ENCODE measurements around the gene MAST4. TPM values are rescaled to one million over a fixed set of nuclear protein-coding genes. Genes with fewer than 3 reads are reported as not detected.

MAST4 gene
- polyA plus RNA-seq, 2 of the 4 experiments (the other 2 are of a cell fraction), result 1.2 to 5.8 TPM

DNA sequence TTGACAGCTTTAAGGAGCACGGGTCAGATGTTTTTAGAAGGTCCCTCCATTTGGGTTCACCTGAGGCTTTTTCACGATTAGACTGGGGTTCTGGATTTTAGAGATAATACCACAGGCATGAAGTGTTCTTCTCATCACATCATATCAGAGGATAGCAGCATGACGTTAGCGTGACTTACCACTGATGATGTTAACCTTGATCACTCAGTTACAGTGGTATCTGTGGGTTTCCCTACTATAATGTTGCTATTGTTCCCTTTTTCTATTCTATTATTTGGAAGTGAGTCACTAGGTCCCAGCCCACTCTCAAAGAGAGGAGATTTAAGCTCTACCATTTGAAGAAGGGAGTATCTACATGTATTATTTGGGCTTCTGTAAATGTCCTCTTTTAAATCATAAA, 300.0 kb downstream of the MAST4 start:
- no peak for FAIRE-seq
- H3K27ac ChIP-seq, result no peak overlapping the region
- H3K4me1 ChIP-seq, result peaks cover 15% of the 10 kb centered on the region
- no peak for ATAC-seq
- ChIA-PET CTCF (no interaction called here), POLR2A (no interaction called here)
- no peak for DNase-seq (ENCODE audit: low read depth in 1 of 2, low spot score in 1 of 2)
- H3K9me3 ChIP-seq, result no peaks in the 10 kb centered on the region
- TF ChIP-seq ZSCAN20 (CRISPR knock-in tag; IDR thresholded peaks at IDR 0.05) (no peak), EHMT2 (IDR thresholded peaks at IDR 0.05; ENCODE audit: low read depth) (no peak), HOXB5 (CRISPR knock-in tag; IDR thresholded peaks at IDR 0.05) (no peak), ESRRA (IDR thresholded peaks at IDR 0.05; ENCODE audit: borderline replicate concordance, low read length) (no peak), RNF2 (IDR thresholded peaks at IDR 0.05; ENCODE audit: borderline replicate concordance, low read depth) (no peak), FOSB (CRISPR knock-in tag; IDR thresholded peaks at IDR 0.05) (no peak), HEYL (CRISPR knock-in tag; IDR thresholded peaks at IDR 0.05) (no peak), FOXS1 (CRISPR knock-in tag; IDR thresholded peaks at IDR 0.05) (no peak)
- no peak overlapping the region for H3K4me2 ChIP-seq
- no peak overlapping the region for H3K4me3 ChIP-seq
- WGBS (ENCODE audit: missing lambda C conversion rate), result 93% methylated on average over 4 of the region's 4 CpGs

DNA sequence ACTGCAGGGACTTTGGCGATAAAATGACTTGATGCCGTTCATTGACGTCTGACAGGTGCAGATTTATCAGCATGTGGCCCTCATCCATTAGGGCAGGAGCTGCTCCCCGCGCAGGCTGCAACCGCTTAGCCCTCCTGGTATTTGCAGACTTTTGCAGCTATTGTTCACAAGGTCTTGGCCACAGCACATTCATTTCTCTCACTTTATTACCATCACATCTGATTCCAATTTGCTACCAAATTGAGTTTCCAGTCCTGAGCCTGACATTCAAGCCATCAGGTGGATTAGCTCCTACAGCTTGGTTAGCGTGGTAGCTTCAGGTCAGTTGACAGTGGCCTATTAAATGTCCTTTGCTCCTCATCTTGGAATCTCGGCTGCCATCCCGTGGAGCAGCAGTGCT, 301.2 kb downstream of the MAST4 start:
- Histone ChIP-seq H3K4me1 (peaks cover 3% of the 10 kb centered on the region; the same call in 2 of the 3 replicates), H3K27ac (no peak overlapping the region), H3K4me2 (no peak overlapping the region), H3K4me3 (no peak overlapping the region), H3K9me3 (no peaks in the 10 kb centered on the region)
- WGBS (ENCODE audit: missing lambda C conversion rate), result 97% methylated on average over 9 of the region's 9 CpGs
- ATAC-seq (no peak), FAIRE-seq (no peak), DNase-seq (ENCODE audit: low read depth in 1 of 2, low spot score in 1 of 2) (no peak)
- ChIA-PET CTCF (interaction anchor here (0.7 kb wide), 1 partner anchor 34 kb away, joined by 3 read pairs; no protein-coding TSS in a partner anchor), POLR2A (no interaction called here)
- TF ChIP-seq, protein P1, sequence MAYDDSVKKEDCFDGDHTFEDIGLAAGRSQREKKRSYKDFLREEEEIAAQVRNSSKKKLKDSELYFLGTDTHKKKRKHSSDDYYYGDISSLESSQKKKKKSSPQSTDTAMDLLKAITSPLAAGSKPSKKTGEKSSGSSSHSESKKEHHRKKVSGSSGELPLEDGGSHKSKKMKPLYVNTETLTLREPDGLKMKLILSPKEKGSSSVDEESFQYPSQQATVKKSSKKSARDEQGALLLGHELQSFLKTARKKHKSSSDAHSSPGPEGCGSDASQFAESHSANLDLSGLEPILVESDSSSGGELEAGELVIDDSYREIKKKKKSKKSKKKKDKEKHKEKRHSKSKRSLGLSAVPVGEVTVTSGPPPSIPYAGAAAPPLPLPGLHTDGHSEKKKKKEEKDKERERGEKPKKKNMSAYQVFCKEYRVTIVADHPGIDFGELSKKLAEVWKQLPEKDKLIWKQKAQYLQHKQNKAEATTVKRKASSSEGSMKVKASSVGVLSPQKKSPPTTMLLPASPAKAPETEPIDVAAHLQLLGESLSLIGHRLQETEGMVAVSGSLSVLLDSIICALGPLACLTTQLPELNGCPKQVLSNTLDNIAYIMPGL (CRISPR knock-in tag; IDR thresholded peaks at IDR 0.05; ENCODE audit: borderline replicate concordance), result no peak
- TF ChIP-seq E2F6 (IDR thresholded peaks at IDR 0.05; ENCODE audit: borderline replicate concordance, low read depth) (no peak), JUNB (IDR thresholded peaks at IDR 0.05) (no peak)

DNA sequence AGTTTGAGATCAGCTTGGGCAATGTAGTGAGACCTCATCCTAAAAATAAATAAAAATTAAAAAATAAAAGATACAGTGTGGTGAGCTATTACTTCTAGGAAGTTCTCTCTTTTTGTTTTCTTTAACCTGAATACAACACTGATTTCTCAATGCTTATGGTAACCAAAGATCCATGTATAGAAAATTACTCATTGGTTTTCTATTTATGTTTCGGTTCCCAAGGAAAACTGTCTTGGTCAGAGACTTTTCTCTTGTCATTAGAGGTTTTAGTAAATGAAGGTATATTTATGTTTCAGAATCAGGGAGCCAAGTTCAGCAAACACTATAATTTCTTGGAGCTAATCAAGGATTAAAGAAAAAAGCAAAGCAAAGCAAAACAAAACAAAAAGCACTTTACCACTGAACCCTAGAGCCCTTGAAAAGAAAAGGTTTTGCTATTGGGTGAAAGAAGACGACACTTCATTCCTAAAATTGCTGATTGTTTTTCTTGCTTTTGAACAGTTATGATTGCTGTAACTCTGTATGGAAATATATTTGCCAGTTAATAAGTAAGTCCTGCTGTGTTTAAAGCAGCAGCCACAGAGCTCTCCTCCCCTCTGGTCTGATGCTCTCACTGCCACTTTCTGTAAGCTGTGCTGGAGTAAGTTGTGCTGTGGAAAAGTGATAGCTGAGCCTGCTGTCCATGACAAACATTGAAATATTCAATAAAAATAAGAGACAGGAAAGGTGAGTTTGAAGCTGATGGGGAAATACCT, 302.2 kb downstream of the MAST4 start:
- CTCF ChIA-PET, result interaction anchor here (0.7 to 1.4 kb wide), 4 partner anchors 8 to 88 kb away, joined by 3 to 5 read pairs (median 4); no protein-coding TSS in a partner anchor
- POLR2A ChIA-PET, result no interaction called here
- H3K9me3 ChIP-seq, result no peaks in the 10 kb centered on the region
- H3K4me3 ChIP-seq, result no peak overlapping the region
- H3K4me2 ChIP-seq, result no peak overlapping the region
- DNase-seq (ENCODE audit: low read depth in 1 of 2, low spot score in 1 of 2) (no peak), FAIRE-seq (no peak), ATAC-seq (no peak)
- 84% methylated on average over 2 of the region's 2 CpGs for WGBS (ENCODE audit: missing lambda C conversion rate)
- no peaks in the 10 kb centered on the region for H3K4me1 ChIP-seq
- no peak overlapping the region for H3K27ac ChIP-seq
- no peak for TF ChIP-seq SMC3 (IDR thresholded peaks at IDR 0.05)
- no peak for TF ChIP-seq MYC (IDR thresholded peaks at IDR 0.05; ENCODE audit: borderline replicate concordance, low read length)
- no peak for TF ChIP-seq BCL3 (IDR thresholded peaks at IDR 0.05)
- TF ChIP-seq POLR2AphosphoS2 (conservative IDR thresholded peaks at IDR 0.05; ENCODE audit: low read length), result no peak
- no peak for TF ChIP-seq PHF8 (IDR thresholded peaks at IDR 0.05; ENCODE audit: borderline replicate concordance, low read depth)
- TF ChIP-seq NPAS2 (CRISPR knock-in tag; IDR thresholded peaks at IDR 0.05; ENCODE audit: borderline replicate concordance), result no peak
- no peak for TF ChIP-seq KDM1A (IDR thresholded peaks at IDR 0.05; ENCODE audit: low read depth)
- TF ChIP-seq TP53 (CRISPR knock-in tag; IDR thresholded peaks at IDR 0.05), result no peak
- no peak for TF ChIP-seq FOXS1 (CRISPR knock-in tag; IDR thresholded peaks at IDR 0.05)
- no peak for TF ChIP-seq MAZ (IDR thresholded peaks at IDR 0.05; ENCODE audit: borderline replicate concordance, low read depth, low read length)
- TF ChIP-seq ESRRA (IDR thresholded peaks at IDR 0.05; ENCODE audit: borderline replicate concordance, low read length), result no peak
- no peak for TF ChIP-seq ELK1 (IDR thresholded peaks at IDR 0.05; ENCODE audit: low read depth, low read length)
- TF ChIP-seq, protein P1 (CRISPR knock-in tag; IDR thresholded peaks at IDR 0.05; ENCODE audit: borderline replicate concordance), result no peak
- TF ChIP-seq HES2 (IDR thresholded peaks at IDR 0.05), result no peak
- no peak for TF ChIP-seq POLR2A (IDR thresholded peaks at IDR 0.05; ENCODE audit: low read length)
- no peak for TF ChIP-seq RFX5 (IDR thresholded peaks at IDR 0.05)
- TF ChIP-seq FOSL2 (IDR thresholded peaks at IDR 0.05), result no peak
- TF ChIP-seq FOSL2 (CRISPR knock-in tag; IDR thresholded peaks at IDR 0.05), result no peak

Data from A549 (cell line).